H1 (cell line): Measurements from ENCODE around the gene SMYD5. TPM values are rescaled to one million over a fixed set of nuclear protein-coding genes. Genes with fewer than 3 reads are reported as not detected.

Experiments used
- ASH2L ChIP-seq: fragments of 200-600, 300-600 bp; sonication (generic); IDR thresholded peaks from one replicate; pipeline ENCODE4 v1.7.1; 2017; ENCODE audit warnings: low read length
- BACH1 ChIP-seq: IDR thresholded peaks from 2 replicates; pipeline ENCODE4 v1.6.1; 2012; ENCODE audit warnings: low read length, improper control_type of control experiment
- BRCA1 ChIP-seq: IDR thresholded peaks from 2 replicates; pipeline ENCODE4 v1.6.1; 2012; ENCODE audit warnings: low read depth, low read length, improper control_type of control experiment
- CHD2 ChIP-seq: IDR thresholded peaks from 2 replicates; pipeline ENCODE4 v1.6.1; 2012; ENCODE audit warnings: low read length, improper control_type of control experiment
- CREB1 ChIP-seq: IDR thresholded peaks from 2 replicates; pipeline ENCODE4 v1.6.1; 2012; ENCODE audit warnings: inconsistent platforms
- EGR1 ChIP-seq: IDR thresholded peaks from 2 replicates; pipeline ENCODE4 v1.6.1; 2011; ENCODE audit warnings: low read depth, low read length, borderline replicate concordance
- EP300 ChIP-seq, 2 experiments: IDR thresholded peaks; 1 replicate in 1 of 2; 2 replicates in 1 of 2; pipeline ENCODE4 v1.6.1; 2011 to 2012; ENCODE audit warnings: low read depth in 2 of 2, low read length in 2 of 2, mild to moderate bottlenecking in 2 of 2, borderline replicate concordance in 1 of 2, inconsistent platforms in 1 of 2, moderate library complexity in 1 of 2
- HDAC2 ChIP-seq, 2 experiments: fragments of 300-600 bp in 1 of 2; sonication (generic) in 1 of 2; IDR thresholded peaks; 2 replicates each; pipeline ENCODE4 v1.6.1; 2011 to 2012; ENCODE audit warnings: low read depth in 2 of 2, low read length in 2 of 2, mild to moderate bottlenecking in 2 of 2, moderate library complexity in 2 of 2, borderline replicate concordance in 1 of 2, inconsistent platforms in 1 of 2
- JUN ChIP-seq: IDR thresholded peaks from 2 replicates; pipeline ENCODE4 v1.6.1; 2011; ENCODE audit warnings: low read depth, mild to moderate bottlenecking, improper control_type of control experiment, low read length
- KDM4A ChIP-seq: IDR thresholded peaks from one replicate; pipeline ENCODE4 v1.7.1; 2012; ENCODE audit warnings: low read depth, mild to moderate bottlenecking, moderate library complexity, low read length, inconsistent platforms; ENCODE audit not compliant: severe bottlenecking
- MAFK ChIP-seq: IDR thresholded peaks from 2 replicates; pipeline ENCODE4 v1.6.1; 2012; ENCODE audit warnings: low read depth, mild to moderate bottlenecking, improper control_type of control experiment, low read length
- NANOG ChIP-seq: IDR thresholded peaks from 2 replicates; pipeline ENCODE4 v1.6.1; 2011; ENCODE audit warnings: low read length, low read depth, mild to moderate bottlenecking, inconsistent platforms; ENCODE audit not compliant: insufficient read depth, poor library complexity, severe bottlenecking
- PHF8 ChIP-seq: fragments of 200-600 bp; sonication (generic); conservative IDR thresholded peaks from 2 replicates; pipeline ENCODE4 v1.7.1; 2012; ENCODE audit warnings: low read depth, mild to moderate bottlenecking, inconsistent platforms, low read length, moderate library complexity
- POLR2A ChIP-seq, 2 experiments: IDR thresholded peaks; 1 replicate in 1 of 2; 2 replicates in 1 of 2; pipeline ENCODE4 v1.6.1; 2011; ENCODE audit warnings: low read depth in 2 of 2, low read length in 2 of 2, mild to moderate bottlenecking in 2 of 2; ENCODE audit errors: control extremely low read depth in 1 of 2
- POLR2AphosphoS5 ChIP-seq: IDR thresholded peaks from 2 replicates; pipeline ENCODE4 v1.6.1; 2011; ENCODE audit warnings: low read depth, low read length
- SIN3A ChIP-seq, 2 experiments: IDR thresholded peaks in 1 of 2; conservative IDR thresholded peaks in 1 of 2; 2 replicates each; pipeline ENCODE4 v1.6.1; 2011 to 2012; ENCODE audit warnings: low read length in 2 of 2, improper control_type of control experiment in 1 of 2, low read depth in 1 of 2, mild to moderate bottlenecking in 1 of 2
- SIRT6 ChIP-seq: IDR thresholded peaks from one replicate; pipeline ENCODE4 v1.7.1; 2012; ENCODE audit warnings: low read length, inconsistent platforms
- SP1 ChIP-seq: IDR thresholded peaks from 2 replicates; pipeline ENCODE4 v1.6.1; 2011; ENCODE audit warnings: low read depth, low read length
- SP2 ChIP-seq: IDR thresholded peaks from 2 replicates; pipeline ENCODE4 v1.6.1; 2012; ENCODE audit warnings: mild to moderate bottlenecking, low read length, inconsistent platforms
- TAF1 ChIP-seq: IDR thresholded peaks from 2 replicates; pipeline ENCODE4 v1.6.1; 2011; ENCODE audit warnings: mild to moderate bottlenecking, low read depth, low read length
- TAF7 ChIP-seq: optimal IDR thresholded peaks from 2 replicates; pipeline ENCODE3; 2011; ENCODE audit warnings: low read depth, mild to moderate bottlenecking, inconsistent platforms, low read length, moderate library complexity, borderline replicate concordance
- TBP ChIP-seq: IDR thresholded peaks from 2 replicates; pipeline ENCODE4 v1.6.1; 2011; ENCODE audit warnings: low read depth, low read length, improper control_type of control experiment
- polyA plus RNA-seq, 7 experiments: library from polyadenylated mRNA; depleted of rRNA in 3 of 7; stranded (reverse) in 5 of 7; unstranded in 2 of 7; fragments of >200 nt in 5 of 7; fragments of 200-250 nt in 2 of 7; gene quantifications; 1 replicate in 5 of 7; 2 replicates in 1 of 7; 4 replicates in 1 of 7; pipeline versions ENCODE4 v1.2.1 to v1.2.3, GENCODE V29; 2011 to 2013; ENCODE audit warnings: missing spikeins in 2 of 7, mixed read lengths in 2 of 7
- total RNA-seq: library from RNA; stranded (reverse); fragmentation: NEBNext Ultra II Directional; extraction: Animal tissue kit (Norgen Biotek cat#: 25700); gene quantifications from 2 replicates; pipeline ENCODE4 v1.2.1, GENCODE V29; 2021
- TF ChIP-seq, protein P1 (sequence below): IDR thresholded peaks from 2 replicates; pipeline ENCODE4 v1.6.1; 2012; ENCODE audit warnings: inconsistent platforms
- TF ChIP-seq, protein P2 (sequence below): IDR thresholded peaks from 2 replicates; pipeline ENCODE4 v1.6.1; 2011; ENCODE audit warnings: low read depth, mild to moderate bottlenecking, low read length; ENCODE audit not compliant: insufficient read depth

The SMYD5 gene
- total and polyA plus RNA-seq, 2 of the 8 experiments (the other 6 are each of a cell fraction or from before 2014, with no cell fraction given), result 35.2 to 56.7 TPM

DNA sequence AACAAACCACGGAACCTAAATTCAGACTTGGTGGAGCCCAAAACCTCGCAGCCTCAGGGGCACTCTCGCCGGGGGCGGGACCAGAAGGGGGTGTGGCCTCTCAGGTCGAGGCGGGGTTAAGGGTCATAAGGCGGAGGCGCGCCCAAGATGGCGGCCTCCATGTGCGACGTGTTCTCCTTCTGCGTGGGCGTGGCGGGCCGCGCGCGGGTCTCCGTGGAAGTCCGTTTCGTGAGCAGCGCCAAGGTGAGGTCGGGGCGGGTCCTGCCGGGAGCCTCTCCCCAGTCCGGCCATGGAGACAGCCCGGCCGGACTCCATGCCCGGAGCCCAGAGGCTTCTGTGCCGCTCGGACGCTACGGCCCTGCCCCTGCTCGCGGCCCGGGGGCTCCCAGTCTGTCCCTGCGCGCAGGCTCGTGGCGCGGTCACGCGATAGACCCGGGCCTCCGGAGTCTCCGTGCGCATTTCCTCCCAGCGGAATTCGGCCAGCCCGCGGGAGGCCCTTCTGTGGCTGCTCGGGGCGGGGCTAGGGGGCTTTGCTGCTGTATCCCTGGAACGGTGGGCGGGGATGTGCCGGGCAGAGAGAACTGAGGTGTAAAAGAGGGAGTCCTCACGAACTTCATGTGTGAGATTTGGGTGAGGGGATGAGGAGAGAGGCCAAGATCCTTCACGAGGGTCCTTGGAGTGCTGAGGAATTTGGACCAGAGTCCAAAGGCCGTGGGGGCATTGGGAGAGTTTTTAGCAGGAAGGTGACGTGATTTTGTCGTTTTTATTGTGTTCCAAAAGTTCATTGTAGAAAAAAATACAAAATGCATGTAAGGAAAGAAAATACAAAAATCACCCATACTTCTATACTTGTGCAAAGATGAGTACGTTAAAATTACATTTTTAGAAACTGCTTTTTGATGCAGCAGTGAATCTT is at the start of gene SMYD5 (continued):
- TF ChIP-seq JUN (no peak), EGR1 (peak; percentile 93), SP2 (no peak), TAF1 (peak; percentile 86), EP300 (IDR thresholded peaks at IDR 0.05; ENCODE audit: borderline replicate concordance in 1 of 2, low read depth in 2 of 2, low read length in 2 of 2) (no peak), HDAC2 (IDR thresholded peaks at IDR 0.05; ENCODE audit: borderline replicate concordance in 1 of 2, low read depth in 2 of 2, low read length in 2 of 2) (peak in 1 of 2 experiments; percentile 64; a peak in 2 of 4 replicates), MAFK (no peak), PHF8 (peak; percentile 100), KDM4A (peak; percentile 96), BRCA1 (peak; percentile 54; the same call in 1 of the 2 replicates), POLR2AphosphoS5 (peak; percentile 96), CREB1 (peak; percentile 50; the same call in 1 of the 2 replicates), ASH2L (peak; percentile 99), SP1 (peak; percentile 41; the same call in 1 of the 2 replicates), SIN3A (conservative IDR thresholded peaks at IDR 0.05 in 1 of 2, IDR thresholded peaks at IDR 0.05 in 1 of 2; ENCODE audit: low read depth in 1 of 2, low read length in 2 of 2) (peak in 1 of 2 experiments; percentile 63; a peak in 1 of 4 replicates), POLR2A (IDR thresholded peaks at IDR 0.05; ENCODE audit: control extremely low read depth in 1 of 2, low read depth in 2 of 2, low read length in 2 of 2) (peak; percentile 83 to 97), TBP (peak; percentile 72), CHD2 (peak; percentile 79), BACH1 (peak; percentile 65), SIRT6 (no peak), TAF7 (no peak), NANOG (no peak)
- TF ChIP-seq, protein P1, sequence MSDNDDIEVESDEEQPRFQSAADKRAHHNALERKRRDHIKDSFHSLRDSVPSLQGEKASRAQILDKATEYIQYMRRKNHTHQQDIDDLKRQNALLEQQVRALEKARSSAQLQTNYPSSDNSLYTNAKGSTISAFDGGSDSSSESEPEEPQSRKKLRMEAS, result peak; percentile 93
- TF ChIP-seq, protein P2, sequence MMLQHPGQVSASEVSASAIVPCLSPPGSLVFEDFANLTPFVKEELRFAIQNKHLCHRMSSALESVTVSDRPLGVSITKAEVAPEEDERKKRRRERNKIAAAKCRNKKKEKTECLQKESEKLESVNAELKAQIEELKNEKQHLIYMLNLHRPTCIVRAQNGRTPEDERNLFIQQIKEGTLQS, result no peak
